HepG2 (cell line): Measurements from ENCODE around the gene ZAR1L. TPM values are rescaled to one million over a fixed set of nuclear protein-coding genes. Genes with fewer than 3 reads are reported as not detected.

Source experiments
- ARNT ChIP-seq: fragments of 450-650 bp; IDR thresholded peaks from 2 replicates; pipeline ENCODE4 v1.6.1; 2017
- DR1 ChIP-seq: sonication (generic); formaldehyde crosslinking; IDR thresholded peaks from 2 replicates; pipeline ENCODE4 v1.8.0; 2021; ENCODE audit warnings: mild to moderate bottlenecking, missing genetic modification reagents, inconsistent platforms
- FOXK1 ChIP-seq: sonication (generic); formaldehyde crosslinking; IDR thresholded peaks from 2 replicates; pipeline ENCODE4 v1.4.0; 2020; ENCODE audit warnings: low read depth, missing genetic modification reagents, borderline replicate concordance
- HBP1 ChIP-seq: IDR thresholded peaks from 2 replicates; pipeline ENCODE4 v1.6.1; 2016; ENCODE audit warnings: low read depth, control low read depth
- HOXA5 ChIP-seq: sonication (generic); formaldehyde crosslinking; IDR thresholded peaks from 2 replicates; pipeline ENCODE4 v1.4.0; 2020; ENCODE audit warnings: missing genetic modification reagents
- IRF1 ChIP-seq: sonication (generic); formaldehyde crosslinking; IDR thresholded peaks from 2 replicates; pipeline ENCODE4 v1.4.0; 2020; ENCODE audit warnings: low read depth, mild to moderate bottlenecking, missing genetic modification reagents
- MTA1 ChIP-seq: sonication (generic); formaldehyde crosslinking; IDR thresholded peaks from 2 replicates; pipeline ENCODE4 v1.4.0; 2020; ENCODE audit warnings: missing genetic modification reagents, mild to moderate bottlenecking, borderline replicate concordance
- NCOR1 ChIP-seq: fragments of 200-600 bp; sonication (generic); IDR thresholded peaks from 2 replicates; pipeline ENCODE4 v1.7.0; 2017; ENCODE audit warnings: antibody characterized with exemption, low read length, borderline replicate concordance
- NR2F1 ChIP-seq, 2 experiments: fragments of 450-650 bp in 1 of 2; formaldehyde crosslinking in 1 of 2; IDR thresholded peaks; 2 replicates each; pipeline versions ENCODE4 v1.5.0 to v1.6.1; 2016 to 2020; ENCODE audit warnings: mild to moderate bottlenecking in 1 of 2, missing compliant biosample characterization in 1 of 2, missing genetic modification reagents in 1 of 2, moderate library complexity in 1 of 2
- PAX8 ChIP-seq: sonication (generic); formaldehyde crosslinking; IDR thresholded peaks from 2 replicates; pipeline ENCODE4 v1.8.0; 2022; ENCODE audit warnings: mild to moderate bottlenecking, missing genetic modification reagents, borderline replicate concordance
- PCBP1 ChIP-seq: fragments of 200-400 bp; formaldehyde crosslinking; IDR thresholded peaks from 2 replicates; pipeline ENCODE4 v1.6.1; 2017; ENCODE audit warnings: mild to moderate bottlenecking, low read depth, low read length, borderline replicate concordance
- PHF5A ChIP-seq: IDR thresholded peaks from one replicate; pipeline ENCODE4 v1.6.1; 2018; ENCODE audit warnings: low read depth, missing genetic modification reagents; ENCODE audit not compliant: unreplicated experiment
- POLR2A ChIP-seq, 2 experiments: IDR thresholded peaks; 2 replicates each; pipeline ENCODE4 v1.6.1; 2011; ENCODE audit warnings: low read depth in 2 of 2, low read length in 2 of 2, mild to moderate bottlenecking in 1 of 2, moderate library complexity in 1 of 2; ENCODE audit not compliant: insufficient read depth in 1 of 2
- ZNF207 ChIP-seq: fragments of 450-650 bp; IDR thresholded peaks from 2 replicates; pipeline ENCODE4 v1.6.1; 2016; ENCODE audit warnings: antibody characterized with exemption, borderline replicate concordance
- ZNF3 ChIP-seq: IDR thresholded peaks from 2 replicates; pipeline ENCODE4 v1.7.0; 2017; ENCODE audit warnings: inconsistent platforms
- ZNF496 ChIP-seq: sonication (generic); formaldehyde crosslinking; IDR thresholded peaks from 2 replicates; pipeline ENCODE4 v1.8.1; 2023; ENCODE audit warnings: mild to moderate bottlenecking, moderate library complexity, missing genetic modification reagents; ENCODE audit not compliant: insufficient replicate concordance
- ZNF543 ChIP-seq: sonication (generic); formaldehyde crosslinking; IDR thresholded peaks from 2 replicates; pipeline ENCODE4 v1.4.0; 2020; ENCODE audit warnings: mild to moderate bottlenecking, missing genetic modification reagents
- ZNF562 ChIP-seq: sonication (generic); formaldehyde crosslinking; IDR thresholded peaks from 2 replicates; pipeline ENCODE4 v1.8.0; 2022; ENCODE audit warnings: missing genetic modification reagents, borderline replicate concordance
- ZNF609 ChIP-seq: sonication (generic); formaldehyde crosslinking; IDR thresholded peaks from 2 replicates; pipeline ENCODE4 v1.4.0; 2020; ENCODE audit warnings: mild to moderate bottlenecking, missing genetic modification reagents, borderline replicate concordance
- ZNF614 ChIP-seq: IDR thresholded peaks from 2 replicates; pipeline ENCODE4 v1.6.1; 2018; ENCODE audit warnings: missing biosample characterization, missing genetic modification reagents, inconsistent platforms, borderline replicate concordance
- ZNF660 ChIP-seq: sonication (generic); formaldehyde crosslinking; IDR thresholded peaks from 2 replicates; pipeline ENCODE4 v1.5.1; 2020; ENCODE audit warnings: mild to moderate bottlenecking, low read depth, missing genetic modification reagents, borderline replicate concordance
- ZNF776 ChIP-seq: sonication (generic); formaldehyde crosslinking; IDR thresholded peaks from 2 replicates; pipeline ENCODE4 v1.4.0; 2020; ENCODE audit warnings: mild to moderate bottlenecking, missing genetic modification reagents
- ZNF841 ChIP-seq: sonication (generic); formaldehyde crosslinking; IDR thresholded peaks from 2 replicates; pipeline ENCODE4 v1.8.1; 2023; ENCODE audit warnings: missing genetic modification reagents, borderline replicate concordance
- ZSCAN30 ChIP-seq: sonication (generic); formaldehyde crosslinking; IDR thresholded peaks from 2 replicates; pipeline ENCODE4 v1.5.0; 2020; ENCODE audit warnings: mild to moderate bottlenecking, missing genetic modification reagents
- polyA plus RNA-seq, 8 experiments: library from polyadenylated mRNA; depleted of rRNA in 3 of 8; stranded (reverse) in 7 of 8; unstranded in 1 of 8; fragments of >200 nt; fragmentation: Illumina TruSeq in 4 of 8; extraction: Trizol in 4 of 8; gene quantifications; 2 replicates each; pipeline versions ENCODE4 v1.2.1 to v1.2.3, GENCODE V29; 2011 to 2016; ENCODE audit warnings: low read depth in 4 of 8, missing spikeins in 1 of 8, mixed read lengths in 1 of 8; ENCODE audit not compliant: insufficient read depth in 1 of 8
- total RNA-seq, 5 experiments: library from RNA; depleted of rRNA; stranded (reverse); fragments of >200 nt; fragmentation: Illumina TruSeq; extraction: Trizol; gene quantifications; 2 replicates each; pipeline ENCODE4 v1.2.3, GENCODE V29; 2016; ENCODE audit warnings: low read depth in 1 of 5

ZAR1L gene
- total and polyA plus RNA-seq, 2 of the 13 experiments (the other 11 are each of a cell fraction or from before 2014, with no cell fraction given): 0.09 TPM; not detected in 1

GRCh38 chr13:32315238-32316027 lies at the start of gene ZAR1L, which contains the start of gene BRCA2 (continued):
- TF ChIP-seq IRF1 (CRISPR knock-in tag): 0 out of 2 replicates have a peak, but pooled peaks have one; percentile 28
- no peak for TF ChIP-seq ZNF3 (CRISPR knock-in tag)
- peak; percentile 83 to 90 for TF ChIP-seq POLR2A (IDR thresholded peaks at IDR 0.05; ENCODE audit: insufficient read depth in 1 of 2, low read depth in 2 of 2, low read length in 2 of 2)
- no peak for TF ChIP-seq ZNF614
- no peak for TF ChIP-seq ZNF562 (CRISPR knock-in tag)
- TF ChIP-seq ARNT: no peak
- no peak for TF ChIP-seq ZNF841 (CRISPR knock-in tag)
- TF ChIP-seq ZNF496 (CRISPR knock-in tag): no peak
- TF ChIP-seq PHF5A (CRISPR knock-in tag): no peak
- TF ChIP-seq PAX8 (CRISPR knock-in tag): no peak
- TF ChIP-seq HOXA5 (CRISPR knock-in tag): peak; percentile 28
- no peak for TF ChIP-seq DR1 (CRISPR knock-in tag)
- TF ChIP-seq FOXK1: peak; percentile 83
- no peak for TF ChIP-seq ZSCAN30 (CRISPR knock-in tag)
- TF ChIP-seq MTA1 (CRISPR knock-in tag): peak; percentile 47; the same call in 1 of the 2 replicates
- TF ChIP-seq ZNF660 (CRISPR knock-in tag): no peak
- no peak for TF ChIP-seq NR2F1 (CRISPR knock-in tag; IDR thresholded peaks at IDR 0.05)
- peak; percentile 98 for TF ChIP-seq HBP1 (CRISPR knock-in tag)
- TF ChIP-seq NCOR1: no peak
- no peak for TF ChIP-seq ZNF207
- peak; percentile 79 for TF ChIP-seq ZNF543 (CRISPR knock-in tag)
- TF ChIP-seq ZNF609 (CRISPR knock-in tag): no peak
- TF ChIP-seq ZNF776 (CRISPR knock-in tag): peak; percentile 71
- TF ChIP-seq PCBP1: 0 out of 2 replicates have a peak, but pooled peaks have one; percentile 24
